Measurements from ENCODE around the gene C22orf31. TPM values are rescaled to one million over a fixed set of nuclear protein-coding genes. Genes with fewer than 3 reads are reported as not detected.

The C22orf31 gene
- total RNA-seq (2021; fragmentation: NEBNext Ultra II Directional; extraction: Animal tissue kit (Norgen Biotek cat#: 25700)): not detected
- long read RNA-seq: 0 reads

DNA sequence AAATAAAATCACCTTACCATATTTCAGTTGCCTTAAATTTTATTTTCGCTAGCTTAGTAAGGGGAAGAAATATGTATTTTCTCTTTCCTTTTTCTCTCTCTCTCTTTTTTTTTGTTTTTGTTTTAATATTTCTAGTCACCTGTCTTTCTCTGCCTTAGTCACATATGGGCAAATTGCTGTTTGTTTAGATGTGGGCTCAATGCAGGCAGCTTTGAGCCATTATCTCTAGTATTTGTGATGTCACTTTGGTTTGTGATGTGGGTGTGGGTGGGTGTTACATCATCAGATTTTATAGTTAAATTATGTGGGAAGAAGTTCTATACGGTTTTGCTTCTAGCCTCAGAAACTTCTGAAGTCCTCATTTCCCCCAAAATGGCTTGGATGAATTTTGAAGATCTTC, at the start of gene C22orf31:
Gene C22orf31, minus strand, starts transcription at position 59 of the 400 bp plus-strand sequence. Its CDS starts 39 bp downstream, at position 20.
- no peak within 1 kb of the TSS for H3K4me3 Mint-ChIP-seq
- H3K36me3 Mint-ChIP-seq (ENCODE audit: low read depth): no peaks in the 10 kb centered on the region
- DNase-seq: no peak
- H3K9me3 Mint-ChIP-seq: no peaks in the 10 kb centered on the region
- TF ChIP-seq, protein P1, sequence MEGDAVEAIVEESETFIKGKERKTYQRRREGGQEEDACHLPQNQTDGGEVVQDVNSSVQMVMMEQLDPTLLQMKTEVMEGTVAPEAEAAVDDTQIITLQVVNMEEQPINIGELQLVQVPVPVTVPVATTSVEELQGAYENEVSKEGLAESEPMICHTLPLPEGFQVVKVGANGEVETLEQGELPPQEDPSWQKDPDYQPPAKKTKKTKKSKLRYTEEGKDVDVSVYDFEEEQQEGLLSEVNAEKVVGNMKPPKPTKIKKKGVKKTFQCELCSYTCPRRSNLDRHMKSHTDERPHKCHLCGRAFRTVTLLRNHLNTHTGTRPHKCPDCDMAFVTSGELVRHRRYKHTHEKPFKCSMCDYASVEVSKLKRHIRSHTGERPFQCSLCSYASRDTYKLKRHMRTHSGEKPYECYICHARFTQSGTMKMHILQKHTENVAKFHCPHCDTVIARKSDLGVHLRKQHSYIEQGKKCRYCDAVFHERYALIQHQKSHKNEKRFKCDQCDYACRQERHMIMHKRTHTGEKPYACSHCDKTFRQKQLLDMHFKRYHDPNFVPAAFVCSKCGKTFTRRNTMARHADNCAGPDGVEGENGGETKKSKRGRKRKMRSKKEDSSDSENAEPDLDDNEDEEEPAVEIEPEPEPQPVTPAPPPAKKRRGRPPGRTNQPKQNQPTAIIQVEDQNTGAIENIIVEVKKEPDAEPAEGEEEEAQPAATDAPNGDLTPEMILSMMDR (IDR thresholded peaks at IDR 0.05): no peak
- H3K27ac Mint-ChIP-seq: no peak within 1 kb of the TSS
- no peaks in the 10 kb centered on the region for H3K4me1 Mint-ChIP-seq (ENCODE audit: low read depth)
- peaks cover 31% of the 10 kb centered on the region for H3K27me3 Mint-ChIP-seq (ENCODE audit: insufficient read depth)

DNA sequence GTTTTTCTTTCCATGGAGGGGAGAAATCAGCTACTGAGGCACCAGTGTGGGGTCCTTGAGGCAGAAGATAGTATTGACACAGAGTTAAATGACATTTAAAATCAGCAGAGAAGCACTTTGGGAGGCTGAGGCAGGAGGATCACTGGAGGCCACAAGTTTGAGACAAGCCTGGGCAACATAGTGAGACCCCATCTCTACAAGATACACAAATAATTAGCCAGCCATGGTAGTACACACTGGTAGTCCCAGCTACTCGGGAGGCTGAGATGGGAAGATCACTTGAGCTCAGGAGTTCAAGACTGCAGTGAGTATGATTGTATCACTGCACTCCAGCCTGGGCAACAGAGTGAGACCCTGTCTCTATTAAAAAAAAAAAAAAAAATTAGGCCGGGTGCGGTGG, 49.3 kb upstream of the C22orf31 start:
- no peak overlapping the region for H3K4me3 Mint-ChIP-seq
- no peaks in the 10 kb centered on the region for H3K36me3 Mint-ChIP-seq (ENCODE audit: low read depth)
- DNase-seq: no peak
- H3K27me3 Mint-ChIP-seq (ENCODE audit: insufficient read depth): peaks cover 21% of the 10 kb centered on the region
- H3K27ac Mint-ChIP-seq: no peak overlapping the region
- H3K9me3 Mint-ChIP-seq: no peaks in the 10 kb centered on the region
- peaks cover 16% of the 10 kb centered on the region for H3K4me1 Mint-ChIP-seq (ENCODE audit: low read depth)
- TF ChIP-seq, protein P1 (IDR thresholded peaks at IDR 0.05): no peak

- no peak overlapping the region for H3K27ac Mint-ChIP-seq
- H3K36me3 Mint-ChIP-seq (ENCODE audit: low read depth): no peaks in the 10 kb centered on the region
- peaks cover 23% of the 10 kb centered on the region for H3K27me3 Mint-ChIP-seq (ENCODE audit: insufficient read depth)
- no peak overlapping the region for H3K4me3 Mint-ChIP-seq
- TF ChIP-seq, protein P1 (IDR thresholded peaks at IDR 0.05): no peak
- no peak for DNase-seq
- no peaks in the 10 kb centered on the region for H3K9me3 Mint-ChIP-seq
- H3K4me1 Mint-ChIP-seq (ENCODE audit: low read depth): peaks cover 16% of the 10 kb centered on the region
Measured at GRCh38 chr22:29109822-29110221, 48.2 kb upstream of the C22orf31 start.

- TF ChIP-seq, protein P1 (IDR thresholded peaks at IDR 0.05): no peak
- Mint-ChIP-seq H3K36me3 (ENCODE audit: low read depth) (no peaks in the 10 kb centered on the region), H3K27me3 (ENCODE audit: insufficient read depth) (peaks cover 24% of the 10 kb centered on the region), H3K4me1 (ENCODE audit: low read depth) (peaks cover 16% of the 10 kb centered on the region), H3K4me3 (no peak overlapping the region), H3K27ac (no peak overlapping the region), H3K9me3 (no peaks in the 10 kb centered on the region)
- DNase-seq: peak; percentile 78
Measured at GRCh38 chr22:29108137-29108536, 46.5 kb upstream of the C22orf31 start.

- peaks cover 16% of the 10 kb centered on the region for H3K4me1 Mint-ChIP-seq (ENCODE audit: low read depth)
- DNase-seq: no peak
- H3K4me3 Mint-ChIP-seq: no peak overlapping the region
- H3K9me3 Mint-ChIP-seq: no peaks in the 10 kb centered on the region
- H3K27ac Mint-ChIP-seq: no peak overlapping the region
- H3K36me3 Mint-ChIP-seq (ENCODE audit: low read depth): no peaks in the 10 kb centered on the region
- TF ChIP-seq, protein P1 (IDR thresholded peaks at IDR 0.05): no peak
- peaks cover 22% of the 10 kb centered on the region for H3K27me3 Mint-ChIP-seq (ENCODE audit: insufficient read depth)
Measured at GRCh38 chr22:29106839-29107238, 45.2 kb upstream of the C22orf31 start.

- no peak for DNase-seq
- H3K27me3 Mint-ChIP-seq (ENCODE audit: insufficient read depth): peaks cover 20% of the 10 kb centered on the region
- H3K36me3 Mint-ChIP-seq (ENCODE audit: low read depth): no peaks in the 10 kb centered on the region
- TF ChIP-seq, protein P1 (IDR thresholded peaks at IDR 0.05): no peak
- H3K4me1 Mint-ChIP-seq (ENCODE audit: low read depth): peaks cover 16% of the 10 kb centered on the region
- no peak overlapping the region for H3K27ac Mint-ChIP-seq
- H3K4me3 Mint-ChIP-seq: no peak overlapping the region
- no peaks in the 10 kb centered on the region for H3K9me3 Mint-ChIP-seq
Measured at GRCh38 chr22:29105468-29105867, 43.8 kb upstream of the C22orf31 start.

Measured in HFFc6 (cell line).